ENCODE data around the gene USP9X.

GRCh38 chrX:41273638-41274037, 188.4 kb downstream of the USP9X start:
- TF ChIP-seq, protein P1, sequence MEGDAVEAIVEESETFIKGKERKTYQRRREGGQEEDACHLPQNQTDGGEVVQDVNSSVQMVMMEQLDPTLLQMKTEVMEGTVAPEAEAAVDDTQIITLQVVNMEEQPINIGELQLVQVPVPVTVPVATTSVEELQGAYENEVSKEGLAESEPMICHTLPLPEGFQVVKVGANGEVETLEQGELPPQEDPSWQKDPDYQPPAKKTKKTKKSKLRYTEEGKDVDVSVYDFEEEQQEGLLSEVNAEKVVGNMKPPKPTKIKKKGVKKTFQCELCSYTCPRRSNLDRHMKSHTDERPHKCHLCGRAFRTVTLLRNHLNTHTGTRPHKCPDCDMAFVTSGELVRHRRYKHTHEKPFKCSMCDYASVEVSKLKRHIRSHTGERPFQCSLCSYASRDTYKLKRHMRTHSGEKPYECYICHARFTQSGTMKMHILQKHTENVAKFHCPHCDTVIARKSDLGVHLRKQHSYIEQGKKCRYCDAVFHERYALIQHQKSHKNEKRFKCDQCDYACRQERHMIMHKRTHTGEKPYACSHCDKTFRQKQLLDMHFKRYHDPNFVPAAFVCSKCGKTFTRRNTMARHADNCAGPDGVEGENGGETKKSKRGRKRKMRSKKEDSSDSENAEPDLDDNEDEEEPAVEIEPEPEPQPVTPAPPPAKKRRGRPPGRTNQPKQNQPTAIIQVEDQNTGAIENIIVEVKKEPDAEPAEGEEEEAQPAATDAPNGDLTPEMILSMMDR (IDR thresholded peaks at IDR 0.05 in 8 of 11, conservative IDR thresholded peaks at IDR 0.05 in 3 of 11), result no peak
- TF ChIP-seq POLR2A (IDR thresholded peaks at IDR 0.05), result no peak
- TF ChIP-seq POLR2AphosphoS5 (IDR thresholded peaks at IDR 0.05), result no peak

Data from spleen (tissue), 7 donors.